HG02571 (cell line): ENCODE results near the gene TXNDC2.
"Not testable (repeated sequence)": the region's sequence is repeated elsewhere in the genome, so short reads cannot be mapped to it uniquely, and the experiment has no call there.

Experiments
- ATAC-seq: cut with Tn5 transposase; IDR thresholded peaks from one replicate; pipeline ENCODE4 v1.9.1; 2021; ENCODE audit warnings: mild to moderate bottlenecking, moderate library complexity; ENCODE audit not compliant: unreplicated experiment

Gene TXNDC2

GRCh38 chr18:9912285-9912684, 26.5 kb downstream of the TXNDC2 start:
- ATAC-seq, result not testable (repeated sequence)

- no peak for ATAC-seq
These were observed 27.4 kb downstream of the TXNDC2 start for GRCh38 chr18:9913151-9913525.

- peak; percentile 80 for ATAC-seq
These were observed 28.0 kb downstream of the TXNDC2 start, which contains the start of gene VAPA for GRCh38 chr18:9913526-9914333. Gene VAPA, plus strand, starts transcription at chr18:9914016. Its CDS starts 241 bp downstream, at chr18:9914257.

GRCh38 chr18:9914334-9914583, 28.5 kb downstream of the TXNDC2 start:
- peak; percentile 21 for ATAC-seq

GRCh38 chr18:9914584-9915290, 29.0 kb downstream of the TXNDC2 start:
- ATAC-seq, result peak; percentile 32

- no peak for ATAC-seq
These were observed 29.7 kb downstream of the TXNDC2 start for GRCh38 chr18:9915291-9916076.

- no peak for ATAC-seq
These were observed 30.4 kb downstream of the TXNDC2 start for GRCh38 chr18:9916077-9916639.

- ATAC-seq, result no peak
These were observed 31.0 kb downstream of the TXNDC2 start for GRCh38 chr18:9916808-9917207.

GRCh38 chr18:9918016-9918680, 32.4 kb downstream of the TXNDC2 start:
- ATAC-seq, result no peak

- ATAC-seq, result no peak
These were observed 33.9 kb downstream of the TXNDC2 start for GRCh38 chr18:9919564-9920232.

- no peak for ATAC-seq
These were observed 37.0 kb downstream of the TXNDC2 start for GRCh38 chr18:9922592-9923311.

GRCh38 chr18:9924371-9924943, 38.7 kb downstream of the TXNDC2 start:
- ATAC-seq, result no peak

GRCh38 chr18:9925369-9925768, 39.6 kb downstream of the TXNDC2 start:
- no peak for ATAC-seq

- ATAC-seq, result no peak
These were observed 40.0 kb downstream of the TXNDC2 start for GRCh38 chr18:9925795-9926194.

- no peak for ATAC-seq
These were observed 40.6 kb downstream of the TXNDC2 start for GRCh38 chr18:9926223-9926894.

GRCh38 chr18:9926977-9927376, 41.2 kb downstream of the TXNDC2 start:
- ATAC-seq, result no peak

- ATAC-seq, result no peak
These were observed 41.8 kb downstream of the TXNDC2 start for GRCh38 chr18:9927392-9928063.

GRCh38 chr18:9928646-9929259, 43.0 kb downstream of the TXNDC2 start:
- no peak for ATAC-seq
